Left ventricle myocardium inferior (tissue), 1 donor: ENCODE measurements around the gene HARS2. TPM values are rescaled to one million over a fixed set of nuclear protein-coding genes. Genes with fewer than 3 reads are reported as not detected.
A peak's percentile ranks its signal among the peaks of the same experiment; 100 is the strongest.
"Not testable (repeated sequence)": the region's sequence is repeated elsewhere in the genome, so short reads cannot be mapped to it uniquely, and the experiment has no call there.

ENCODE experiments used
- DNase-seq: peaks from one replicate; pipeline ENCODE4 v3.0.0-alpha.2; 2020
- H3K27ac ChIP-seq: fragments of 200-600 bp; replicated peaks from 2 replicates; pipeline ENCODE4 v1.8.0; 2021
- H3K27me3 ChIP-seq: fragments of 200-600 bp; 2 replicates; pipeline ENCODE4 v1.8.0; 2021; ENCODE audit warnings: low read depth
- H3K36me3 ChIP-seq: fragments of 200-600 bp; 2 replicates; pipeline ENCODE4 v1.8.0; 2021
- H3K4me1 ChIP-seq: fragments of 200-600 bp; 2 replicates; pipeline ENCODE4 v1.8.0; 2021
- H3K4me3 ChIP-seq: fragments of 200-600 bp; 2 replicates; pipeline ENCODE4 v1.8.0; 2021; ENCODE audit warnings: mild to moderate bottlenecking, moderate library complexity
- H3K9me3 ChIP-seq: fragments of 200-600 bp; replicated peaks from 2 replicates; pipeline ENCODE4 v1.8.0; 2021
- CTCF ChIP-seq: fragments of 200-600 bp; IDR thresholded peaks from 2 replicates; pipeline ENCODE4 v1.8.0; 2021; ENCODE audit warnings: antibody characterized with exemption, mild to moderate bottlenecking, borderline replicate concordance
- intact Hi-C: fragments of 100-400 bp; cut with micrococcal nuclease; formaldehyde crosslinking; loops from one replicate; pipeline ENCODE4 v1.11.0; 2022
- total RNA-seq: library from RNA; stranded (reverse); fragmentation: NEBNext Ultra II Directional; extraction: Animal tissue kit (Norgen Biotek cat#: 25700); gene quantifications from one replicate; pipeline ENCODE4 v1.2.1, GENCODE V29; 2021
- donor health status: DM: no; HTN: yes; CAD: no; lungs with severe emphysema.

Gene HARS2
- total RNA-seq, 1 donor from 2014 or later = 27.8 TPM

DNA sequence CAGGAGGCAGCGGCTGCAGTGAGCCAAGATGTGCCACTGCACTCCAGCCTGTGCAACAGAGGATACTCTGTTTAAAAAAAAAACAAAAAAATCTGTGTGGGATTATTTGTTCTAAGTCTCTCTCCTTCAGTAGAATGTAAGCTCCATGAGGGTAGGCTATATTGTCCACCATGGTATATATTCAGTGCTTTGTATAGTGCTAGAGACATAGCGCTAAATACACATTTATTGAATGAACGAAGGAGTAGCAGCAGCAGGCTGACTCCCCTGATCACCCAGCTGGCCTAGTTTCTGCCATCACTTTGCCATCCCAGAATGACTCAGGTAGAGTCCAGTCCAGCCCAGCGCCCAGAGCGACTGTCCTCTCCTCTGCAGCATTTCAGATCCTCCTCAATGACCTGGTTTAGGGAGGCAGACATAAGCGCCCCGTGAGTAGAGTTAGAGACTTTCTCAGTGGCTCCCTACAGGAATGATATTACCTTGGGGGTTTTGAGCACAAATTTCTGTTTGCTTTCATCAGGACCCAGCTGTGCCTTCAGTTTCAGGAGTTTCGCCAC is 801 bp upstream of the HARS2 start:
- Histone ChIP-seq H3K4me3 (peak overlapping the region; percentile 87), H3K27me3 (no peaks in the 10 kb centered on the region), H3K9me3 (no peaks in the 10 kb centered on the region), H3K36me3 (peaks cover 48% of the 10 kb centered on the region), H3K4me1 (peaks cover 53% of the 10 kb centered on the region), H3K27ac (peak overlapping the region; percentile 89)
- DNase-seq = no peak
- intact Hi-C loops = no loop called here
- TF ChIP-seq CTCF = no peak

- Histone ChIP-seq H3K9me3 (no peaks in the 10 kb centered on the region), H3K4me3 (no peak overlapping the region), H3K27ac (no peak overlapping the region), H3K36me3 (peaks cover 58% of the 10 kb centered on the region), H3K27me3 (no peaks in the 10 kb centered on the region), H3K4me1 (peaks cover 51% of the 10 kb centered on the region)
- no peak for TF ChIP-seq CTCF
- intact Hi-C loops = no loop called here
- DNase-seq = no peak
Measured at GRCh38 chr5:140694276-140694675, 3.0 kb downstream of the HARS2 start.

DNA sequence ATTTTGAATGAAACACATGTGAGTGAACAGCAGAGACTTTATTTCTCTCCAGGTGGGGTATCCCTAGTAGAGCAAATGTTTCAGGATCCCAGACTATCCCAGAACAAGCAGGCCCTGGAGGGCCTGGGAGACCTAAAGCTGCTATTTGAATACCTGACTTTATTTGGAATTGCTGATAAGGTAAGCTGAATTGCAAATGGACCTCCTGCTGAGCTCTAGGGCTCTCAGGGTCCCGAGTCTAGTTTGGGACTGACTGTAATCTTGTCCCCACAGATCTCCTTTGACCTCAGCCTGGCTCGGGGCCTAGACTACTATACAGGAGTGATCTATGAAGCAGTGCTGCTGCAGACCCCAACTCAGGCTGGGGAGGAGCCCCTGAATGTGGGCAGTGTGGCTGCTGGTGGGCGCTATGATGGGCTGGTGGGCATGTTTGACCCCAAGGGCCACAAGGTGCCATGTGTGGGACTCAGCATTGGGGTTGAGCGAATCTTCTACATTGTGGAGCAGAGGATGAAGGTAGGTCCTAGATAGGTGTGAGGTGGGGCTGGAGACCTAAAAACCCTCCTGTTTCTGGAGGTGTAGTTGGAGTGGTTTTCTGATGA is 5.7 kb downstream of the HARS2 start:
- H3K27me3 ChIP-seq = no peaks in the 10 kb centered on the region
- H3K4me1 ChIP-seq = peaks cover 48% of the 10 kb centered on the region
- TF ChIP-seq CTCF = no peak
- H3K27ac ChIP-seq = no peak overlapping the region
- peaks cover 64% of the 10 kb centered on the region for H3K36me3 ChIP-seq
- no peaks in the 10 kb centered on the region for H3K9me3 ChIP-seq
- DNase-seq = no peak
- intact Hi-C loops = no loop called here
- no peak overlapping the region for H3K4me3 ChIP-seq

- TF ChIP-seq CTCF = no peak
- no peaks in the 10 kb centered on the region for H3K27me3 ChIP-seq
- peaks cover 23% of the 10 kb centered on the region for H3K4me1 ChIP-seq
- intact Hi-C loops = no loop called here
- H3K9me3 ChIP-seq = no peaks in the 10 kb centered on the region
- H3K27ac ChIP-seq = peak within 1 kb of the TSS; percentile 78
- H3K36me3 ChIP-seq = peaks cover 80% of the 10 kb centered on the region
- DNase-seq = peak; percentile 94
- peak within 1 kb of the TSS; percentile 90 for H3K4me3 ChIP-seq
Measured at GRCh38 chr5:140700177-140701144, 9.2 kb downstream of the HARS2 start, which contains the start of gene ZMAT2. ZMAT2 (plus strand) TSS chr5:140700447; CDS start chr5:140700461, 14 bp downstream.

DNA sequence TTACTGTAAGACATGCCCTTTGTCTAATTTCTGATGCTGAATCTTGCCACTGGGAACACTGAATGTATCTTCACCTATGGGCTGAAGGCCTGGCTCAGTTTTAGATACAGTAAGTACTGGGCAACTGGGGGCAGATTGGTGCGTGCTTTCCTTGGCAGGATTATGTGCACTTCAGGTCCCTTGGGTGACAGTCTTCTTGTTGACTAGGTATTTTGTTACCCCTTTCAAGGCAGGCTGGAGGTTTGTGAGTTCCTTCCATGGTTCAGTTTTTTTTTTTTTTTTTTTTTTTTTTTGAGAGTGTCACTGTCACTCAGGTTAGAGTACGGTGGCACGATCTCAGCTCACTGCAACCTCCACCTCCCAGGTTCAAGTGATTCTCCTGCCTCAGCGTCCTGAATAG is 16.6 kb downstream of the HARS2 start:
- intact Hi-C loops = no loop called here
- H3K27ac ChIP-seq = no peak overlapping the region

DNA sequence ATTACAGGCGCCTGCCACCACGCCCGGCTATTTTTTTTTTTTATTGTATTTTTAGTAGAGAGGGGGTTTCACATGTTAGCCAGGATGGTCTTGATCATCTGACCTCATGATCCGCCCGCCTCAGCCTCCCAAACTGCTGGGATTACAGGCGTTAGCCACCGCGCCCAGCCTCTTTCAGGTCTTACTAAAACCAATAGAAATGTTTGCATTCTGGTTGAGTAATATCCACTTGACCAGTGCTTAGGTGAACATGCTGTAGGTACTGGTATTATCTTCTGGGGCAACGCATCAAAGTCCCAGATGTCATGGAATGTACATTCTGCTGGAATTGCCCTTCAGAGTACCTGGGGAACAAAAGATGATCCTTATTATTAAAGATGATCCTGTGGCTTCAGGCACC is 17.5 kb downstream of the HARS2 start:
- H3K9me3 ChIP-seq, H3K27ac ChIP-seq, intact Hi-C loops, H3K4me3 ChIP-seq, H3K4me1 ChIP-seq, DNase-seq, H3K27me3 ChIP-seq: not testable (repeated sequence)
- H3K36me3 ChIP-seq = peaks cover 38% of the 10 kb centered on the region

More for the DNA sequence above, 16.6 kb downstream of the HARS2 start:
- peaks cover 4% of the 10 kb centered on the region for H3K4me1 ChIP-seq
- H3K9me3 ChIP-seq = no peaks in the 10 kb centered on the region
- no peak for TF ChIP-seq CTCF
- no peaks in the 10 kb centered on the region for H3K27me3 ChIP-seq
- DNase-seq = no peak
- peaks cover 47% of the 10 kb centered on the region for H3K36me3 ChIP-seq
- H3K4me3 ChIP-seq = no peak overlapping the region
